HG02973 (cell line): ENCODE results near the gene GJC1.
"Not testable (repeated sequence)": the region's sequence is repeated elsewhere in the genome, so short reads cannot be mapped to it uniquely, and the experiment has no call there.

ENCODE experiments used
- ATAC-seq: cut with Tn5 transposase; IDR thresholded peaks from one replicate; pipeline ENCODE4 v1.9.1; 2021; ENCODE audit warnings: moderate library complexity; ENCODE audit not compliant: unreplicated experiment

Gene GJC1

GRCh38 chr17:44761932-44762810, 67.9 kb downstream of the GJC1 start:
- ATAC-seq: no peak

- no peak for ATAC-seq
Observed at GRCh38 chr17:44760474-44761308, 69.4 kb downstream of the GJC1 start.

- ATAC-seq: no peak
Observed at GRCh38 chr17:44759916-44760243, 70.2 kb downstream of the GJC1 start.

- no peak for ATAC-seq
Observed at GRCh38 chr17:44759086-44759915, 70.8 kb downstream of the GJC1 start.

GRCh38 chr17:44758414-44759085, 71.5 kb downstream of the GJC1 start, which contains the start of gene ADAM11:
Gene ADAM11 (plus strand): TSS chr17:44758988. CDS start chr17:44759200, 212 bp downstream.
- ATAC-seq: no peak

- ATAC-seq: no peak
Observed at GRCh38 chr17:44757918-44758413, 72.1 kb downstream of the GJC1 start.

- ATAC-seq: no peak
Observed at GRCh38 chr17:44757045-44757917, 72.8 kb downstream of the GJC1 start.

- ATAC-seq: not testable (repeated sequence)
Observed at GRCh38 chr17:44755180-44755579, 74.9 kb downstream of the GJC1 start.

- no peak for ATAC-seq
Observed at GRCh38 chr17:44754276-44754675, 75.8 kb downstream of the GJC1 start.

- no peak for ATAC-seq
Observed at GRCh38 chr17:44752953-44753861, 76.9 kb downstream of the GJC1 start.

GRCh38 chr17:44751806-44752205, 78.3 kb downstream of the GJC1 start:
- ATAC-seq: no peak

- ATAC-seq: no peak
Observed at GRCh38 chr17:44751331-44751730, 78.8 kb downstream of the GJC1 start.

GRCh38 chr17:44749980-44750318, 80.1 kb downstream of the GJC1 start:
- no peak for ATAC-seq

- ATAC-seq: no peak
Observed at GRCh38 chr17:44749076-44749979, 80.8 kb downstream of the GJC1 start.
